ENCODE measurements around the gene AP3M1. TPM values are rescaled to one million over a fixed set of nuclear protein-coding genes. Genes with fewer than 3 reads are reported as not detected.

AP3M1 gene, protein sequence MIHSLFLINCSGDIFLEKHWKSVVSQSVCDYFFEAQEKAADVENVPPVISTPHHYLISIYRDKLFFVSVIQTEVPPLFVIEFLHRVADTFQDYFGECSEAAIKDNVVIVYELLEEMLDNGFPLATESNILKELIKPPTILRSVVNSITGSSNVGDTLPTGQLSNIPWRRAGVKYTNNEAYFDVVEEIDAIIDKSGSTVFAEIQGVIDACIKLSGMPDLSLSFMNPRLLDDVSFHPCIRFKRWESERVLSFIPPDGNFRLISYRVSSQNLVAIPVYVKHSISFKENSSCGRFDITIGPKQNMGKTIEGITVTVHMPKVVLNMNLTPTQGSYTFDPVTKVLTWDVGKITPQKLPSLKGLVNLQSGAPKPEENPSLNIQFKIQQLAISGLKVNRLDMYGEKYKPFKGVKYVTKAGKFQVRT
- total RNA-seq, result 26.7 and 40.9 TPM in 2 replicates

DNA sequence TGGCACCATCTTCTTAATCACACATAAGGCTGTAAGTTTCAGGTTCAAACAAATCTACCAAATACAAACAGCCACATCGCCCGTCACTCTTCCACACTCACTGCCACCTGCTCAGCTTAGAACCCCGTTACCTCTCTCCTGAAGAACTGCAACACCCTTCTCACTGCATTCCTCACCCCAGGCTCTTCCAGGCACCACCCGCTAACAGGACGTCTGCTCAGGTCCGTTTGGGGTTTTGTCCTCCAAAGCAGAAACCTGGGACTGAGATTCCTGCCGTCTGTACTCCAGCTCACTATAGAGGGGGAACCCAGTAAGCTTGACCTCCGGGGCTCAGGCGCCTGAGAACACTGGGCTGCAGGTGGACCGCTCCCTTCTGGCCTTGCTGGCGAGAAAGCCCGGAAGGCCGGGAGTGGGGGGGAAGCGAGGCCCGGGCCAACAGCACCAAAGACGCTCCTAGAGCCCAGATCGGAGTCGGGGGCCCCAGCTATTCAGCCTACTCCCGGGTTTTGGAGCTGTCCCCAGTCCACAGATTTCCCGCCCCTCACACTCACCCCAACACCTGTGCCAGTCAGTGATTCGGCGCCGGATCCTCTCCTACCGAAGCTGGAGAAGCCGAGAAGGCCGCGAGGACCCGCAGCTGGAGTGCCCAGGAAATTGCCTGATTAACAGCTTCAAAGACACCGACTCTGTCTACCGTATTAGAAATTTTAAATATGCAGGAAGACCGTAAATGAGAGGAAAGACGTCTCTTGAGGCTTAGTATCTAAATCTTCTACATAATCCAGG is at the start of gene AP3M1:
Gene AP3M1, minus strand, starts transcription at position 625 of the 786 bp plus-strand sequence. CDS start 12,449 bp downstream, outside the sequence.

DNA sequence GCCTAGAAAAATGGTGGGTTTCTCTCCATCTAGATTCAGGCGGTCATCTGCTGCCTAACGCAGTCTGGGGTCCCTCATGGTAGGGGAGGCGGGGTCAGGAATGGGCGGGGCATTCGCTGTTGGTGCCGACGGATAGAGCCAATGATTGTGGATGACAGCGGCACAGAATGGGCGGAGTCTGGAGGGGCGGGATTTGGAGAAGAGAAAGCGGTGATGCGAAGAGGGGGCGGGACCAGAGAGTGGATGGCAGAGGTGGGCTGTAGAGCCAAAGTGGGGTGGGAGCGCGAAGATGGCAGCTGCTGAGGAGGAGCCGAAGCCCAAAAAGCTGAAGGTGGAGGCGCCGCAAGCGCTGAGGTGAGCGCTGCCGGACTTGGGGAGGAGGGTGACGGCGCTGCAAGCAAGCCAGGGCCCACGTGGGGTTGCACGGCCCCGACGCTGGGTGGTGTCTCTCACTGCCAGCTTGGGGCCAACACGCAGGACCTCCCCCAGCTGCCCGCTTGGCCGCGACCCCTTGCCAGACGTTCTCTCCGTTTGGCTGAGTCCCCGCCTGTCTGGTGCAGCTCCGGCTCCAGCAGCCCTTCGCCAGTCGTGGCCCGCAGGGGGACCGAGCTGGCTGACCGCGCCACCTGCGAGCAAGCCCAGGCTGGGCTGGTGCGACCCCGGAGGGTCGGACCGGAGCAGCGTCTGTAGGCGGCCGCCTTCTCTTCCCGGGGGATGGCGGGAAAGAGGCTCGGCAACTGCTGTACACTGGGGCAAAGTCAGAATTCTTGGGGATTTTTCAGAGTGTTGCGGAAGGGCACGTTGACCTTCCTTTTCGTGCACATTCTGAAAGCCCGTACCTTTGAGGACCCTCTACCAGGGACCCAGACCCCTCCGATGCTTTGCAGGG is 606 bp upstream of the AP3M1 start, which contains the start of gene ADK:
Gene ADK, plus strand, starts transcription at position 232 of the 889 bp plus-strand sequence. Its CDS starts 58 bp downstream, at position 290.

Other genes starting within 250 kb of the AP3M1 start
- 56.4 and 266 TPM in 2 replicates for gene PLAU, start 239.7 kb downstream of the AP3M1 start, total RNA-seq
- 265 and 404 TPM in 2 replicates for gene VCL, start 152.7 kb downstream of the AP3M1 start, total RNA-seq
- gene ADK, start 393 bp upstream of the AP3M1 start, total RNA-seq, result 22.6 and 47.1 TPM in 2 replicates

Data from smooth muscle cell of the umbilical artery (primary cell).